ENCODE data around the gene PCSK2.

PCSK2 gene

GRCh38 chr20:17482536-17482935 is 255.7 kb downstream of the PCSK2 start:
- no peaks in the 10 kb centered on the region for H3K4me1 ChIP-seq (ENCODE audit: control insufficient read depth, low read length)

DNA sequence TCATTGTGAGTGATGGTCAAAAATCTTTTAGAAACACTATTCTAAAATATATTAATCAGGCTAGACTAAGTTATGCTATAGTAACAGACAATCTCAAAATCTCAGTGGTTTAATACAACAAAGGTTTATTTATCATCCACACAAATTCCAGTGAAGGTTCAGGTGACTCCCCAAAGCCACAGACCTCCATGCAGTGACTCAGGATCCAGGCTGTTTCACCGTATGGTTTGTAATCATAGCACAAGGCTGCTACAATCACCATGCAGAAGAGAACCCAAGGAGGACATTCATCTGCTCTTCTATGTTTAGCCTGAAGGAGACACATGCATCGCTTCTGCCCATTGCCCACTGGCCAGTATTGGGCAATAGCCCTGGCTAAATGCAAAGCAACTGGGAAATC is 258.2 kb downstream of the PCSK2 start:
- no peaks in the 10 kb centered on the region for H3K27me3 ChIP-seq (ENCODE audit: control insufficient read depth, low read length)
- no peaks in the 10 kb centered on the region for H3K9me2 ChIP-seq (replicated peaks; ENCODE audit: control insufficient read depth, low read length)
- H3F3A ChIP-seq (ENCODE audit: control insufficient read depth, insufficient read depth), result no peaks in the 10 kb centered on the region
- H3K4me3 ChIP-seq (ENCODE audit: low read length), result no peak overlapping the region
- no peak overlapping the region for H3K4me2 ChIP-seq (ENCODE audit: low read length)
- no peak for TF ChIP-seq EZH2phosphoT487 (IDR thresholded peaks at IDR 0.05; ENCODE audit: borderline replicate concordance, low read length)
- TF ChIP-seq, protein P1, sequence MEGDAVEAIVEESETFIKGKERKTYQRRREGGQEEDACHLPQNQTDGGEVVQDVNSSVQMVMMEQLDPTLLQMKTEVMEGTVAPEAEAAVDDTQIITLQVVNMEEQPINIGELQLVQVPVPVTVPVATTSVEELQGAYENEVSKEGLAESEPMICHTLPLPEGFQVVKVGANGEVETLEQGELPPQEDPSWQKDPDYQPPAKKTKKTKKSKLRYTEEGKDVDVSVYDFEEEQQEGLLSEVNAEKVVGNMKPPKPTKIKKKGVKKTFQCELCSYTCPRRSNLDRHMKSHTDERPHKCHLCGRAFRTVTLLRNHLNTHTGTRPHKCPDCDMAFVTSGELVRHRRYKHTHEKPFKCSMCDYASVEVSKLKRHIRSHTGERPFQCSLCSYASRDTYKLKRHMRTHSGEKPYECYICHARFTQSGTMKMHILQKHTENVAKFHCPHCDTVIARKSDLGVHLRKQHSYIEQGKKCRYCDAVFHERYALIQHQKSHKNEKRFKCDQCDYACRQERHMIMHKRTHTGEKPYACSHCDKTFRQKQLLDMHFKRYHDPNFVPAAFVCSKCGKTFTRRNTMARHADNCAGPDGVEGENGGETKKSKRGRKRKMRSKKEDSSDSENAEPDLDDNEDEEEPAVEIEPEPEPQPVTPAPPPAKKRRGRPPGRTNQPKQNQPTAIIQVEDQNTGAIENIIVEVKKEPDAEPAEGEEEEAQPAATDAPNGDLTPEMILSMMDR (IDR thresholded peaks at IDR 0.05; ENCODE audit: low read depth, low read length, poor library complexity, severe bottlenecking), result no peak
- no peaks in the 10 kb centered on the region for H3K9me3 ChIP-seq (ENCODE audit: control insufficient read depth, insufficient read depth, low read length)
- H3K4me1 ChIP-seq (ENCODE audit: control insufficient read depth, low read length), result no peaks in the 10 kb centered on the region
- H3K27ac ChIP-seq (ENCODE audit: low read depth, low read length), result no peak overlapping the region
- H3K36me3 ChIP-seq (ENCODE audit: control insufficient read depth, low read length), result no peaks in the 10 kb centered on the region
- no peaks in the 10 kb centered on the region for H3K79me2 ChIP-seq (ENCODE audit: control insufficient read depth, low read length)
- no peaks in the 10 kb centered on the region for H4K20me1 ChIP-seq (ENCODE audit: control insufficient read depth, insufficient read depth, low read depth, low read length)

More at GRCh38 chr20:17482536-17482935, 255.7 kb downstream of the PCSK2 start:
- no peak overlapping the region for H3K4me3 ChIP-seq (ENCODE audit: low read length)
- H4K20me1 ChIP-seq (ENCODE audit: control insufficient read depth, insufficient read depth, low read depth, low read length), result no peaks in the 10 kb centered on the region
- H3K79me2 ChIP-seq (ENCODE audit: control insufficient read depth, low read length), result no peaks in the 10 kb centered on the region
- no peaks in the 10 kb centered on the region for H3K27me3 ChIP-seq (ENCODE audit: control insufficient read depth, low read length)
- H3F3A ChIP-seq (ENCODE audit: control insufficient read depth, insufficient read depth), result no peaks in the 10 kb centered on the region
- TF ChIP-seq EZH2phosphoT487 (IDR thresholded peaks at IDR 0.05; ENCODE audit: borderline replicate concordance, low read length), result no peak
- TF ChIP-seq, protein P1 (IDR thresholded peaks at IDR 0.05; ENCODE audit: low read depth, low read length, poor library complexity, severe bottlenecking), result no peak
- H3K36me3 ChIP-seq (ENCODE audit: control insufficient read depth, low read length), result no peaks in the 10 kb centered on the region
- H3K9me3 ChIP-seq (ENCODE audit: control insufficient read depth, insufficient read depth, low read length), result no peaks in the 10 kb centered on the region
- H3K27ac ChIP-seq (ENCODE audit: low read depth, low read length), result no peak overlapping the region
- H3K9me2 ChIP-seq (replicated peaks; ENCODE audit: control insufficient read depth, low read length), result no peaks in the 10 kb centered on the region
- H3K4me2 ChIP-seq (ENCODE audit: low read length), result no peak overlapping the region

- Histone ChIP-seq H3K4me2 (ENCODE audit: low read length) (no peak overlapping the region), H3K27me3 (ENCODE audit: control insufficient read depth, low read length) (no peaks in the 10 kb centered on the region), H4K20me1 (ENCODE audit: control insufficient read depth, insufficient read depth, low read depth, low read length) (no peaks in the 10 kb centered on the region), H3K9me2 (replicated peaks; ENCODE audit: control insufficient read depth, low read length) (no peaks in the 10 kb centered on the region), H3K27ac (ENCODE audit: low read depth, low read length) (no peak overlapping the region), H3K9me3 (ENCODE audit: control insufficient read depth, insufficient read depth, low read length) (no peaks in the 10 kb centered on the region), H3F3A (ENCODE audit: control insufficient read depth, insufficient read depth) (no peaks in the 10 kb centered on the region), H3K4me3 (ENCODE audit: low read length) (no peak overlapping the region), H3K4me1 (ENCODE audit: control insufficient read depth, low read length) (no peaks in the 10 kb centered on the region), H3K36me3 (ENCODE audit: control insufficient read depth, low read length) (no peaks in the 10 kb centered on the region), H3K79me2 (ENCODE audit: control insufficient read depth, low read length) (no peaks in the 10 kb centered on the region)
- TF ChIP-seq, protein P1 (IDR thresholded peaks at IDR 0.05; ENCODE audit: low read depth, low read length, poor library complexity, severe bottlenecking), result no peak
- TF ChIP-seq EZH2phosphoT487 (IDR thresholded peaks at IDR 0.05; ENCODE audit: borderline replicate concordance, low read length), result no peak
These were observed 262.2 kb downstream of the PCSK2 start for GRCh38 chr20:17488916-17489600.
